ENCODE data around the gene PKD2L1. TPM values are rescaled to one million over a fixed set of nuclear protein-coding genes. Genes with fewer than 3 reads are reported as not detected.
"Not testable (repeated sequence)": the region's sequence is repeated elsewhere in the genome, so short reads cannot be mapped to it uniquely, and the experiment has no call there.

The PKD2L1 gene
- total RNA-seq, 2 experiments from 2014 or later = not detected

DNA sequence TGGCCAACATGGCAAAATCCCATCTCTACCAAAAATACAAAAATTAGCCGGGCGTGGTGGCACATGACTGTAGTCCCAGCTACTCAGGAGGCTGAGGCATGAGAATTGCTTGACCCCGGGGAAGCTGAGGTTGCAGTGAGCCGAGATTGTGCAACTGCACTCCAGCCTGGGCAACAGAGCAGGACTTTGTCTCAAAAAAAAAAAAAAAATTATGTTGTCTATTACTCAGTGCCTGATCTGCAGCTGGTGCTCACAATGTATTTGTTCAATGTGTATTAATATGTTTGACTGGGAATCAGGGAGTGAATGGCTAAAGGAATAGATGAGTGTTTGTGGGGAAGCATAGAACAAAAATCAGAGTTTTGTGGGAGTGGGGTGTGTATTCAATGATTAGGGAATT, 37.7 kb downstream of the PKD2L1 start:
- CTCF ChIA-PET = interaction anchor here (1.2 to 1.5 kb wide), 2 partner anchors 20 to 215 kb away, joined by 3 to 4 read pairs; no protein-coding TSS in a partner anchor
- H3K36me3 Mint-ChIP-seq (ENCODE audit: low read depth); H3K27ac Mint-ChIP-seq; H3K4me3 Mint-ChIP-seq; H3K4me1 Mint-ChIP-seq (ENCODE audit: low read depth); H3K9me3 Mint-ChIP-seq; intact Hi-C loops (cut with micrococcal nuclease); DNase-seq: not testable (repeated sequence)
- peaks cover 16% of the 10 kb centered on the region for H3K27me3 Mint-ChIP-seq (ENCODE audit: low read depth)

DNA sequence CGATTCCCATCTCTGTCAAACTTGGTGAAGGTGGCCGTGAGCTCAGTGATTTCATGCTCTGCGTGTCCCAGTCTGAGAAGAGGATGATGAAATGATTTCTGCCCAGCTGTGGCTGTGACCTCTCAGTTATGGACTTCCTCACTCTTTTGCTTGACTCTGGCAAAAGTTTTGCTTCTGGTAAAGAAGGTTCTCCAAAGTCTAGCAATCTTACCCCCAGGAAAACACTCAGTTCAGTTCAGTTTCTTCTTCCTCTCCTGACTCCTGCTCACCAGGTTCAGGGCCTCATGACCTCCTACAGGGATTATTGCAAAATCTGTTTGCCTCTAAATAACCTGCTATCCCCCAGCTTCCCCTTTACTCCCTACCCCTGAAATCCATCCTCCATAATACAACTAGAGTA, 38.7 kb downstream of the PKD2L1 start:
- Mint-ChIP-seq H3K27me3 (ENCODE audit: low read depth) (peaks cover 11% of the 10 kb centered on the region), H3K9me3 (no peaks in the 10 kb centered on the region), H3K4me3 (no peak overlapping the region), H3K27ac (no peak overlapping the region), H3K4me1 (ENCODE audit: low read depth) (peaks cover 8% of the 10 kb centered on the region), H3K36me3 (ENCODE audit: low read depth) (no peaks in the 10 kb centered on the region)
- no peak for DNase-seq
- intact Hi-C loops (cut with micrococcal nuclease) = no loop called here
- CTCF ChIA-PET = interaction anchor here (1.5 kb wide), 1 partner anchor 216 kb away, joined by 4 read pairs; no protein-coding TSS in a partner anchor

DNA sequence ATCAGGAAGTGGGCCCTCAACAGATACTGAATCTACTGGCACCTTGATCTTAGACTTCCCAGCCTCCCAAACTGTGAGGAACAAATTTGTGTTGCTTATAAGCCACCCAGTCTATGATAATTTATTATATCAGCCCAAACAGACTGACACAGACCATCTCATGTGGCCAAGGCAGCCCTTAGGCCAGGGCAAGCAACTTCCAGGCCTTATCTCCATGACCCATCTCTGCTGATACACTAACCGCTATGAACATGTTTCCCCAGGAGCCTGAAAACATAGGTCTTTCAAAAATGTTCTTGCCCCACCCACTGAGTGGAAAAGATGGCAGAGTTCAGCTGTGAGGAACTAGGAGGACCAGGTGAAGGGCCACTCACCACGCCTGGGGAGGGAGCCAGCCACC, 40.4 kb downstream of the PKD2L1 start:
- Mint-ChIP-seq H3K27ac (no peak overlapping the region), H3K4me3 (no peak overlapping the region), H3K36me3 (ENCODE audit: low read depth) (peaks cover 13% of the 10 kb centered on the region), H3K27me3 (ENCODE audit: low read depth) (peaks cover 1% of the 10 kb centered on the region), H3K9me3 (no peaks in the 10 kb centered on the region), H3K4me1 (ENCODE audit: low read depth) (peaks cover 19% of the 10 kb centered on the region)
- DNase-seq = no peak
- intact Hi-C loops (cut with micrococcal nuclease) = no loop called here
- CTCF ChIA-PET = no interaction called here

DNA sequence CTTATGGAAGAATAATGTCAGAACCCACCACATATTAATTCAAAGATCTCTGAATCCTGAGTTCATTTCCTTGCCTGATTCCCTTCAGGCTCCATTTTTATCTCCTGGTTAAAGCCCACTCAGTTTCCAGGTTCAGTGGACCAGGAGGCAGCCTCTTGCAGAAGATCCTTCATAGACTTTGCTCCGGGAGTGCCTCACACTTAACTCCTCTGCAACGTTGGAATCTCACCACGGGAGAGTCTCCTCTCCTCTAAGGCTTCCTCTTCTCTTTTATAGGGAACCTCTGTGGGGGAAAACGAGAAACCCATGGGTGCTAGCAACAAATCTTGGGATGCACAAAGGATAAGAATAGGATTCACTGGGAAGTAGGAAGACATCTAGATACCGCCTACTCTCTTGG, 41.8 kb downstream of the PKD2L1 start:
- Mint-ChIP-seq H3K36me3 (ENCODE audit: low read depth) (peaks cover 15% of the 10 kb centered on the region), H3K4me3 (no peak overlapping the region), H3K4me1 (ENCODE audit: low read depth) (peaks cover 25% of the 10 kb centered on the region), H3K27me3 (ENCODE audit: low read depth) (no peaks in the 10 kb centered on the region), H3K27ac (no peak overlapping the region), H3K9me3 (no peaks in the 10 kb centered on the region)
- no peak for DNase-seq
- intact Hi-C loops (cut with micrococcal nuclease) = no loop called here
- CTCF ChIA-PET = no interaction called here

DNA sequence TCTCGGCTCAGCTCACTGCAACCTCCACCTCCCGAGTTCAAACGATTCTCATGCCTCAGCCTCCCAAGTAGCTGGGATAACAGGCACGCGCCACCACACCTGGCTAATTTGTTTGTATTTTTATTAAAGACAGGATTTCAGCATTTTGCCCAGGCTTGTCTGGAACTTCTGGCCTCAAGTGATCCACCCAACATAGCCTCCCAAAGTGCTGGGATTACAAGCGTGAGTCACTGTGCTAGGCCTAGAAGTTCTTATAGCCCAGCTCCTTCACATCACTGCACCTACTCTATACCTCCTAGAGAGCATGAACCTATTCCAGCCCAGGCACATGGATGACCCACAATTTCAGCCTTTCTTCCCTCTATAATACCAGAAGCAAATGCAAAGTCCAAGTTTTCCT, 42.3 kb downstream of the PKD2L1 start:
- Mint-ChIP-seq H3K4me1 (ENCODE audit: low read depth) (peaks cover 25% of the 10 kb centered on the region), H3K27ac (no peak overlapping the region), H3K36me3 (ENCODE audit: low read depth) (peaks cover 15% of the 10 kb centered on the region), H3K4me3 (no peak overlapping the region), H3K27me3 (ENCODE audit: low read depth) (no peaks in the 10 kb centered on the region), H3K9me3 (no peaks in the 10 kb centered on the region)
- intact Hi-C loops (cut with micrococcal nuclease) = loop anchor here (2.0 kb wide), 4 partner anchors 59 to 625 kb away; partner anchors contain the start of genes CHUK, DNMBP and SLF2
- CTCF ChIA-PET = interaction anchor here (1.4 kb wide), 1 partner anchor 16 kb away, joined by 4 read pairs; no protein-coding TSS in a partner anchor
- DNase-seq = no peak

DNA sequence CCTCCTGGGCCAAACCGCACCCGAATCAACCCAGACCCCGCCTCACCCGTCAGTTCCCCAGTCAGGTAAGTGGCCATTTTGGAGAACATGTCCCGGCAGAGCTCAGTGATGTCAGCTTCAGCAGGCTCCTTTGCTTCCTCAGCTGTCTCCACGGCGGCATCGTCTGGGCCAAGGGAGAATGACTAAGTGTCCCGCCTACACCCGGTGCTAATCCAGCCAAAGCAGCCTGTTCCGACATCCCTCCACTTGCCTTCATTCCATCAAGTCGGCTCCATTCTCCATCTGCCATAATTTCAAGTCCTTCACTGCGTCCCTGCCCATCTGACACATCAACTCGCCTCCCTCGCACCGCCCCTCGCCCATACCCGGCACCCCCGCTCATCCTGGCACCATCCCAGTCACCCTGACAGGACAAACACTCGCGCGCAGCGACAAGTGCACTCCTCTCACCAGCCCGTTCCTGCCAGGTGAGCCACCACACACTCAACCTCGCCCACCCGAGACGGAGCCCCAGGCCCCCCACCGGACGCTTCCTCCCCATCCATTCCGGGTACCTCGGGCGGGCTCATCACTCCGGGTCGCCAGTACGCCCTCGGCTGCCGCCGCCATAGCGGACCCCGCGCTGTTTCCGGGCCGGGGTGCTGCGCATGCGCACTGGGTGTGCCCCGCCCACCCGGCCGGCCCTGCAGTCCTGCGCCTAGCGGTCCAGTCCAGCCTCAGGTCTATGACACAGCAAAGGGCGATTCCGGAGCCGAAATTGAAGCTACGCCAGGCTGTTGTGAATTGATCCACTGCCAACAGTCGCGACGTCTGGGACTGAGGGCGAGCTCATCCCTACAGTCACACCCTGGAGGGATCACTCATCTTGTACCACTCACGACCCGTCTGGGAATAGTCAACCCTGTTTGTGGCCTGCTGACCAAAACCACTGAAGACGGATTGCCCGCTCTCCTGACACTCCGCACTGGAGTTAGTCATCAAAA, 43.7 kb downstream of the PKD2L1 start, which contains the start of gene BLOC1S2:
Gene BLOC1S2 (minus strand): TSS at position 630 of the 983 bp plus-strand sequence. CDS start 21 bp downstream, at position 609.
- CTCF ChIA-PET = interaction anchor here (0.6 to 1.5 kb wide), 3 partner anchors 12 to 148 kb away, joined by 4 read pairs; no protein-coding TSS in a partner anchor
- Mint-ChIP-seq H3K4me3 (peak within 1 kb of the TSS; percentile 99), H3K9me3 (no peaks in the 10 kb centered on the region), H3K27ac (peak within 1 kb of the TSS; percentile 98), H3K36me3 (ENCODE audit: low read depth) (peaks cover 15% of the 10 kb centered on the region), H3K27me3 (ENCODE audit: low read depth) (no peaks in the 10 kb centered on the region), H3K4me1 (ENCODE audit: low read depth) (peaks cover 25% of the 10 kb centered on the region)
- peak; percentile 87 for DNase-seq
- intact Hi-C loops (cut with micrococcal nuclease) = loop anchor here (1.0 to 2.0 kb wide), 10 partner anchors 19 to 626 kb away; partner anchors contain the start of genes CHUK, CWF19L1, DNMBP and ERLIN1

DNA sequence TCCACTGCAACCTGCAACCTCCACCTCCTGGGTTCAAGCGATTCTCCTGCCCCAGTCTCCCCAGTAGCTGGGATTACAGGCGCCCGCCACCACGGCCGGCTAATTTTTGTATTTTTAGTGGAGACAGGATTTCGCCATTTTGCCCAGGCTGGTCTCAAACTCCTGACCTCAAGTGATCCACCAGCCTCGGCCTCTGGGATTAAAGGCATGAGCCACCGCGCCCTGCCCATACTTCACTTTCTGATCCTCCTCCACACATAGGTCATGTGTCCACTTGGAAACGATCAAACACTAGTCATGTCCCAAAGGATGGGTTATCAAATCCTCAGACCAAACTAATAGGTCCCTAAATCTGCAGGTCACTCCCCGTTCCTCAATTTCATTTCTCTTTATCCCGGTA, 44.7 kb downstream of the PKD2L1 start:
- H3K4me1 Mint-ChIP-seq (ENCODE audit: low read depth) = peaks cover 28% of the 10 kb centered on the region
- H3K27me3 Mint-ChIP-seq (ENCODE audit: low read depth); intact Hi-C loops (cut with micrococcal nuclease); DNase-seq; H3K9me3 Mint-ChIP-seq: not testable (repeated sequence)
- peaks cover 15% of the 10 kb centered on the region for H3K36me3 Mint-ChIP-seq (ENCODE audit: low read depth)
- CTCF ChIA-PET = interaction anchor here (0.6 kb wide), 1 partner anchor 125 kb away, joined by 3 read pairs; no protein-coding TSS in a partner anchor
- peak overlapping the region; percentile 99 for H3K4me3 Mint-ChIP-seq
- H3K27ac Mint-ChIP-seq = peak overlapping the region; percentile 98

DNA sequence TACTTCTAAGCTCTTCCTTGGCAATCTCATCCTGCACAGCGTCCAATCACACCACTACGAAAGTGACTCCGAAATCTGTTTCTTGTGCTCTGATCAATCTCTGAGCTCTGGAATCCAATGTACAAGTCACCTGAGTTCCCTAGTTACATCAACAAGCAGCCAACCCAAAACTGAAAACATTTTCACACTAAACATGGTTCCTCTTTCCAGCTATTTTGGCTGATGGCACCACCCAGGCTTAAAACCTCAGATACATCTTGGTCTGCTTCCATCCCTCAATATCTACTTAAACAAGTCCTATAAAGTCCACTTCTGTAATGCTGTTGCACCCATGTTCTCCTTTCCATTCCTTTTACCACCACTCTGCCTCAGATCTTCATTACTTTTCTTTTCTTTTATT, 47.1 kb downstream of the PKD2L1 start:
- CTCF ChIA-PET = interaction anchor here (0.9 kb wide), 1 partner anchor 23 kb away, joined by 4 read pairs; no protein-coding TSS in a partner anchor
- intact Hi-C loops (cut with micrococcal nuclease) = no loop called here
- Mint-ChIP-seq H3K27ac (no peak overlapping the region), H3K36me3 (ENCODE audit: low read depth) (peaks cover 25% of the 10 kb centered on the region), H3K4me3 (no peak overlapping the region), H3K4me1 (ENCODE audit: low read depth) (peaks cover 28% of the 10 kb centered on the region), H3K27me3 (ENCODE audit: low read depth) (no peaks in the 10 kb centered on the region), H3K9me3 (no peaks in the 10 kb centered on the region)
- no peak for DNase-seq

DNA sequence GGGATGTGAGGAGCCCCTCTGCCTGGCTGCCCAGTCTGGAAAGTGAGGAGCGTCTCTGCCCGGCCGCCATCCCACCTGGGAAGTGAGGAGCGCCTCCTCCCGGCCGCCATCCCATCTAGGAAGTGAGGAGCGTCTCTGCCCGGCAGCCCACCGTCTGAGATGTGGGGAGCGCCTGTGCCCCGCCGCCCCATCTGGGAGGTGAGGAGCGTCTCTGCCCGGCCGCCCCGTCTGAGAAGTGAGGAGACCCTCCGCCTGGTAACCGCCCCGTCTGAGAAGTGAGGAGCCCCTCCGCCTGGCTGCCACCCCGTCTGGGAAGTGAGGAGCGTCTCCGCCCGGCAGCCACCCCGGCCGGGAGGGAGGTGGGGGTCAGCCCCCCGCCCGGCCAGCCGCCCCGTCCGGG, 53.1 kb downstream of the PKD2L1 start:
- DNase-seq, H3K27ac Mint-ChIP-seq, CTCF ChIA-PET: not testable (repeated sequence)

DNA sequence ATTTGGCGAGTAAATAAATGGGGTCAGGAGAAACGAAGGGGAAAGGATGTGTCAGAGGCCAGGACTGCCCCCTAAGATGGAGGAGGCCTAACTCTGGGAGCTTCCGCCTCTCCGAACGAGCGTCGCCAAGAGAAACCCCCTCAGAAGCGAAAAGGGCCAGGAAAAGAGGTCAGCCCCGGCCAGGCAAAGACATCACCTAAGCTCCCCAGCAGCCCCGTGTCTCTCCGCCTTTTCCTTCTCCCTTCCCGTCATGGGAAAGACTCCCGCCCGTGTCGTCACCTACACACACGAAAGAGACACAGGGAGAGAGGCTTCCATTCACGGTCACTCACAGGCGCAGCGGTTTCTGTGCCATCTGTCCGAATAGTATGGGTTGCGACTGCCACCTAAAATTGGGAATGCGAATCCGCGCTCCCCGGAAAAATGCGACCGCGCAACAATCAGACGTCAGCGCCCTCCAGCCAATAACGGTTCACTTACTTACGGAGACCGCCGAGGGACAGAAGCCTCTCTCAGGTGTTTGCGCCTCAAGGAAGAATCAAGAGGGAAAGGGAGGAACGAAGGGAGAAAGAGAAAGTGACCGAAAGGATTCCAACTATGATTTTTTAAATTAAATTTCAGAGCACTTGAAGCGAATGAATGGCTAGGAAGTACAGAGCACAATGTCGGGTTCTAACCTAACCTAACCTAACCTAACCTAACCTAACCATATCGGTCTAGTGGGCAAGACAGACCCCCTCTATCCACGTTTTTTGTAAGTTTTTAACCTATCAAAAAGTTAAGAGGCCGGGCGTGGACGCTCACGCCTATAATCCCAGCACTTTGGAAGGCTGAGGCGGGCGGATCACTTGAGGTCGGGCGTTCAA, 62.6 kb downstream of the PKD2L1 start, which contains the start of gene CWF19L1:
Gene CWF19L1 (minus strand): TSS at position 400 of the 866 bp plus-strand sequence. CDS start 45 bp downstream, at position 355.
- CTCF ChIA-PET = interaction anchor here (0.7 kb wide), 1 partner anchor 20 kb away, joined by 3 read pairs; no protein-coding TSS in a partner anchor
- intact Hi-C loops (cut with micrococcal nuclease) = loop anchor here (1.0 to 2.0 kb wide), 5 partner anchors 19 to 119 kb away; partner anchors contain the start of genes BLOC1S2, CHUK and ERLIN1
- DNase-seq = peak; percentile 90
- Mint-ChIP-seq H3K27ac (peak within 1 kb of the TSS; percentile 97), H3K27me3 (ENCODE audit: low read depth) (no peaks in the 10 kb centered on the region), H3K4me1 (ENCODE audit: low read depth) (peaks cover 29% of the 10 kb centered on the region), H3K9me3 (no peaks in the 10 kb centered on the region), H3K36me3 (ENCODE audit: low read depth) (peaks cover 9% of the 10 kb centered on the region), H3K4me3 (peak within 1 kb of the TSS; percentile 100)

More for the DNA sequence above, 53.1 kb downstream of the PKD2L1 start:
- H3K4me3 Mint-ChIP-seq; H3K27me3 Mint-ChIP-seq (ENCODE audit: low read depth); H3K9me3 Mint-ChIP-seq; intact Hi-C loops (cut with micrococcal nuclease); H3K4me1 Mint-ChIP-seq (ENCODE audit: low read depth): not testable (repeated sequence)
- H3K36me3 Mint-ChIP-seq (ENCODE audit: low read depth) = peaks cover 23% of the 10 kb centered on the region

DNA sequence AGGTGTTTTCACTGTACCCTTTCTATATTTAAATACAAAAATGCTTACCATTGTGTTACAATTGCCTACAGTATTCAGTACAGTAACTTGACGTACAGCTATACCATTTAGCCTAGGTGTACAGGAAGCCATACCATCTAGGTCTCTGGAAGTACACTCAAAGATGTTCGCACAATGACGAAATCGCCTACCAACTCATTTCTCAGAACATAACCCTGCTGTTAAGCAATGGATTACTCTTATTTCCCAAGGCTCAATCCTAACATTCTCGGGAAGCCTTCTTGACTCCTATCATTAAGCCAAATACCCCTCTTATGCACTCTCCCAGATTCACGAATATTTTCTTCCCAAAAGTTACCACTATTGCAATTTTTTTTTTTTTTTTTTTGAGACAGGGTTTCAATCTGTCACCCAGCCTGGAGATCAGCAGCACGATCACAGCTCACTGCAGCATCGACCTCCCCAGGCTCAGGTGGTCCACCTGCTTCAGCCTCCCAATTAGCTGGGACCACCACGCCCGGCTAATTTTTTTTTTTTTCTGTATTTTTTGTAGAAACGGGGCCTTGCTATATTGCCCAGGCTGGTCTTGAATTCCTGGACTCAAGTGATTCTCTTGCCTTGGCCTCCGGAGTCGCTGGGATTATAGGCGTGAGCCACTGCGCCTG, 64.1 kb downstream of the PKD2L1 start:
- CTCF ChIA-PET = interaction anchor here (0.6 kb wide), 2 partner anchors 247 to 296 kb away, joined by 3 read pairs; no protein-coding TSS in a partner anchor
- Mint-ChIP-seq H3K4me1 (ENCODE audit: low read depth) (peaks cover 37% of the 10 kb centered on the region), H3K27me3 (ENCODE audit: low read depth) (no peaks in the 10 kb centered on the region), H3K9me3 (no peaks in the 10 kb centered on the region), H3K27ac (peak overlapping the region; percentile 56), H3K4me3 (peak overlapping the region; percentile 54), H3K36me3 (ENCODE audit: low read depth) (peaks cover 11% of the 10 kb centered on the region)
- DNase-seq = no peak
- intact Hi-C loops (cut with micrococcal nuclease) = loop anchor here (2.0 kb wide), 1 partner anchor 61 kb away; no protein-coding TSS in a partner anchor

All from activated naive CD4-positive, alpha-beta T cell treated with anti-CD3 and anti-CD28 coated beads for 36 hours (primary cell).